Activated naive CD4-positive, alpha-beta T cell treated with anti-CD3 and anti-CD28 coated beads, Interleukin-2, amount 10 ng/mL, durations not matched to agents 5 hours and 36 hours (primary cell): ENCODE measurements around the gene HILPDA. TPM values are rescaled to one million over a fixed set of nuclear protein-coding genes. Genes with fewer than 3 reads are reported as not detected.

Source experiments
- total RNA-seq, 2 experiments: library from RNA; stranded (reverse); gene quantifications; one replicate each; pipeline ENCODE4 v1.2.3, GENCODE V29; 2021

The HILPDA gene, protein sequence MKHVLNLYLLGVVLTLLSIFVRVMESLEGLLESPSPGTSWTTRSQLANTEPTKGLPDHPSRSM
- 10 to 100 TPM; 23.5 to 24.9 TPM for total RNA-seq

DNA sequence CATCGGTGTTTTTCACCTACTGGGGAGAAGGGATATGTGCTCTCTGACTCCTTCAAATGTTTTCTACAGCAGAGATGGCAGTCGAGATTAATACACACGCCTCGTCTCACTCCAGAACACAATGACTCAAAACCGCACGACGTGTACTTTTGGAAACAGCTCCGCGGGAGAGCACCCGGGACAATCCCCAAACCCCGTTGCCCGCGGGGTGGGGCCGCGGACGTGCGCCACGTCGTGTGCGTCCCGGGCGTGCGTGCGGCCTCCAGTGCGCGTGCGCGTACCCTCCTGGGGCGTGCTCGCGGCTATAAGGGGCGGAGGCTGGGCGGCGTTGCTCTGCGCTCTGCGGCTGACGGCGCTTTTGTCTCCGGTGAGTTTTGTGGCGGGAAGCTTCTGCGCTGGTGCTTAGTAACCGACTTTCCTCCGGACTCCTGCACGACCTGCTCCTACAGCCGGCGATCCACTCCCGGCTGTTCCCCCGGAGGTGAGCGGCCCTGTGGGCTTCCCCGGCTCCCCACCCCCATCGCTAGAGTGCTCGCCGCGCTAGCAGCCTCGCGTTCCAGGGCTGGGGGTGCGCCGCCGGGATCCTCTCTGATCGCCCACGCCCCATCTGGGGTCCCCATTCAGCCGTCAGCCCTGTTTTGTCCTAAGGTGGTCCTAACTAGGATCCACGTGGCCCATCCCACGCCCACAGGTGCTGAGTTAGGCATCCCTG lies at the start of gene HILPDA:
TSS of gene HILPDA (plus strand) at position 336 of the 712 bp plus-strand sequence. CDS start 1,391 bp downstream, outside the sequence.

GRCh38 chr7:128409596-128410450 lies 45.9 kb upstream of the HILPDA start, which contains the start of gene IMPDH1:
IMPDH1 (minus strand) TSS chr7:128409982; CDS start chr7:128409901, 81 bp downstream.

GRCh38 chr7:128476402-128477335 lies 21.0 kb downstream of the HILPDA start, which contains the start of gene METTL2B:
METTL2B (plus strand) TSS chr7:128476748; CDS start chr7:128476766, 18 bp downstream.

Other genes with a start within 250 kb of the HILPDA start
- gene LEP, start 214.6 kb upstream of the HILPDA start, total RNA-seq, result not detected
- gene RBM28, start 112.0 kb upstream of the HILPDA start, total RNA-seq, result 10 to 100 TPM; 35.7 to 38.6 TPM
- under 1 TPM; 0.34 to 0.55 TPM for gene PRRT4, start 94.2 kb upstream of the HILPDA start, total RNA-seq
- 10 to 100 TPM; 56.3 to 60.3 TPM for gene IMPDH1, start 45.9 kb upstream of the HILPDA start, total RNA-seq
- gene METTL2B, start 20.9 kb downstream of the HILPDA start, total RNA-seq, result 10 to 100 TPM; 21.1 to 23.2 TPM
- gene GARIN1A, start 216.4 kb downstream of the HILPDA start, total RNA-seq, result under 1 TPM; 0.17 to 0.45 TPM